ENCODE data around the gene TGFBR3L.

- TF ChIP-seq CTCF (IDR thresholded peaks at IDR 0.05), result no peak
- no peak for TF ChIP-seq POLR2A (IDR thresholded peaks at IDR 0.05)
Measured at GRCh38 chr19:7928334-7928706, 13.7 kb downstream of the TGFBR3L start.

Measured in testis (tissue), 2 donors.